ENCODE results near the gene WNT8A. TPM values are rescaled to one million over a fixed set of nuclear protein-coding genes. Genes with fewer than 3 reads are reported as not detected.

Gene WNT8A
- total RNA-seq, 2 experiments from 2014 or later = not detected

DNA sequence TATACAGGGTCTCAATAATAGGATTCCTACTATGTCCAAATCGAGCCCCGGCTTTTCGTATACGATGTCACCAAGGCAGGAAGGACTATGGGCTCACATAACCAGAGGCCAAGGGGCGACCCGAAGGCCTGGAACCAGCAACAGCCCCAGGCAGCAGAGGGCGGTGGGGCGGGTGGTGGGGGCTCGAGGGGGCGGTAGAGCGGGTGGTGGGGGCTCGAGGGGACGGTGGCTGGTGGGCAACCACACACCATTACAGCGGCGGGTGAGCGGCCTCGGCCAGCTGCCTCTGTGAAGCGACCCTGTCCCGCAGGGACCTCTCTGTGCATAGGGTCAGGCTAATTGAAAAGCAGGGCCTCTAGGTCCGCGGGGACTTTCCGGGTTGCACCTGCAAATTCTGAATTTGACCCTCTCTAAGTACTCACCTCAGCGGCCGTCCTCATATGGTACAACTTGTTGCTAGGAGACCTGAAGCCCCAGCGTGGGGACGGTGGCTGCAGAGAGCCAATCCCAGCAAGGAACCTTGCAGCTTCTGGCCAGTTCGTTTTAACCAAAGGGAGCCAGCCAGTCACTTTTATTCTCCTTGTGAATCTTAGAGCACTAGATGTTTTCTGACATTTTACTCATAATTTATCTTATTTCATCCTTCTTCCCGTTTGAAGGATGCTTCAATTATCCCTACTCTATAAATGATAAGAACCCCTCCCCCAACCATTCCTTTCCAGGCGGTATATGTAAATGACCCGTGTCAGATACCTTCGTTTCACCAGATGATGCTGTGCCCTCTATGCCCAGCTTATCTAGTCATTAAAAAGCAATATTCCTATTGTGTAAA, 55.3 kb downstream of the WNT8A start, which contains the start of gene NME5:
TSS of gene NME5 (minus strand) at position 480 of the 832 bp plus-strand sequence. CDS start 648 bp downstream, outside the sequence.
- Histone ChIP-seq H3K4me3 (ENCODE audit: low read length) (no peak within 1 kb of the TSS), H3K4me1 (ENCODE audit: insufficient read depth, low read length) (peaks cover 3% of the 10 kb centered on the region), H3K9me3 (ENCODE audit: control insufficient read depth in 1 of 2, insufficient read depth in 1 of 2, low read length in 2 of 2) (no peaks in the 10 kb centered on the region), H3K27me3 (ENCODE audit: control insufficient read depth in 1 of 2, insufficient read depth in 2 of 2, low read length in 2 of 2) (peaks cover 3 to 10% of the 10 kb centered on the region in 2 experiments), H3K27ac (ENCODE audit: low read depth in 1 of 2, low read length in 2 of 2) (no peak within 1 kb of the TSS), H3K36me3 (ENCODE audit: insufficient read depth, low read length) (no peaks in the 10 kb centered on the region)
- no peaks in the 10 kb centered on the region for H3K36me3 Mint-ChIP-seq (ENCODE audit: low read depth)
- peaks cover 33% of the 10 kb centered on the region for H3K27me3 Mint-ChIP-seq
- no peaks in the 10 kb centered on the region for H3K4me1 Mint-ChIP-seq (ENCODE audit: low read depth)
- intact Hi-C loops (cut with DNase I, micrococcal nuclease) = no loop called here
- H3K9me3 Mint-ChIP-seq = no peaks in the 10 kb centered on the region
- POLR2A ChIA-PET = no interaction called here
- H3K27ac Mint-ChIP-seq = no peak within 1 kb of the TSS
- no peak within 1 kb of the TSS for H3K4me3 Mint-ChIP-seq
- no peak for TF ChIP-seq CTCF (IDR thresholded peaks at IDR 0.05)
- CTCF ChIA-PET = interaction anchor here (0.6 kb wide), 1 partner anchor 70 kb away, joined by 3 read pairs; no protein-coding TSS in a partner anchor
- DNase-seq (no peak), ATAC-seq (ENCODE audit: poor library complexity) (no peak)

DNA sequence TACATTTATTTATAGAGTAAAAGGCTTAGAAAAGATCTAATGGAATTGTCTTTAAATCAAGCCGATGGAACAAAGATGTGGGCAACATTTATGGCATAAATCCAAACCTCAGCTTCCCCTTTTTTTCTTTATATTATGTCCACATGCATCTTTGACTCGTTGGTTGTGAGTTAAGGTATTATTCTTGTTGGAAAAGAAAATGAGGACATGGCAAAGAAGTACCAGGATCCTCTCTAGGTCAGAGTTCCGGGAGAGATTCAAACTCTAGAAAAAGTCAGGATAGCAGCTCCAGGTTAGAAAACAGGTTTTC, 55.9 kb downstream of the WNT8A start:
- peaks cover 3 to 10% of the 10 kb centered on the region in 2 experiments for H3K27me3 ChIP-seq (ENCODE audit: control insufficient read depth in 1 of 2, insufficient read depth in 2 of 2, low read length in 2 of 2)
- Mint-ChIP-seq H3K4me3 (no peak overlapping the region), H3K9me3 (no peaks in the 10 kb centered on the region), H3K27ac (no peak overlapping the region), H3K4me1 (ENCODE audit: low read depth) (no peaks in the 10 kb centered on the region), H3K36me3 (ENCODE audit: low read depth) (no peaks in the 10 kb centered on the region), H3K27me3 (peaks cover 33% of the 10 kb centered on the region)
- ChIA-PET POLR2A (no interaction called here), CTCF (interaction anchor here (0.6 kb wide), 1 partner anchor 70 kb away, joined by 3 read pairs; no protein-coding TSS in a partner anchor)
- no peak for ATAC-seq (ENCODE audit: poor library complexity)
- intact Hi-C loops (cut with DNase I, micrococcal nuclease) = no loop called here
- TF ChIP-seq CTCF (IDR thresholded peaks at IDR 0.05) = no peak
- no peak overlapping the region for H3K4me3 ChIP-seq (ENCODE audit: low read length)
- no peaks in the 10 kb centered on the region for H3K9me3 ChIP-seq (ENCODE audit: control insufficient read depth in 1 of 2, insufficient read depth in 1 of 2, low read length in 2 of 2)
- peak in 1 of 14 experiments; percentile 2 for DNase-seq
- no peaks in the 10 kb centered on the region for H3K36me3 ChIP-seq (ENCODE audit: insufficient read depth, low read length)
- H3K4me1 ChIP-seq (ENCODE audit: insufficient read depth, low read length) = peaks cover 3% of the 10 kb centered on the region
- no peak overlapping the region for H3K27ac ChIP-seq (ENCODE audit: low read depth in 1 of 2, low read length in 2 of 2)

DNA sequence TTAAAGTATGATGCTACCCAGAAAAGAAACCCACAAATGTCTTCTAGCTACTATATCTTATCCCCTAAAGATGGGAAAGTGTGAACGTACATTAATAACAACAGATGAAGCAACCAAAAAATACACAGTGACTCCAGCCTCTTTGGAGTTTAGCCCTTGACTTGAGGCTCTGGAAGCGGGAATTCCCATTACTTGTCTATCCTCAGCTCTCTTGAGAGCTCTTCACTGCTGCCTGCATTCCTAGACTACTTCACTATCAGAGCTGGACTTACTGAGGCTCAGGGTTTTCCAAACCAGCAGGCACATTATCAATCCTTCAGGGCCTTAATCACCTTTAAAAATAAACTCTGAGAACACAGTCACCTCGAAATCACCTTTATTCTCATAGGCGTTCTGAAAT, 56.4 kb downstream of the WNT8A start:
- Mint-ChIP-seq H3K27me3 (peaks cover 33% of the 10 kb centered on the region), H3K27ac (no peak overlapping the region), H3K9me3 (no peaks in the 10 kb centered on the region), H3K4me1 (ENCODE audit: low read depth) (no peaks in the 10 kb centered on the region), H3K36me3 (ENCODE audit: low read depth) (no peaks in the 10 kb centered on the region), H3K4me3 (no peak overlapping the region)
- POLR2A ChIA-PET = no interaction called here
- no peaks in the 10 kb centered on the region for H3K9me3 ChIP-seq (ENCODE audit: control insufficient read depth in 1 of 2, insufficient read depth in 1 of 2, low read length in 2 of 2)
- no peaks in the 10 kb centered on the region for H3K36me3 ChIP-seq (ENCODE audit: insufficient read depth, low read length)
- DNase-seq (no peak), ATAC-seq (ENCODE audit: poor library complexity) (no peak)
- intact Hi-C loops (cut with DNase I, micrococcal nuclease) = no loop called here
- H3K27me3 ChIP-seq (ENCODE audit: control insufficient read depth in 1 of 2, insufficient read depth in 2 of 2, low read length in 2 of 2) = peaks cover 3 to 10% of the 10 kb centered on the region in 2 experiments
- H3K27ac ChIP-seq (ENCODE audit: low read depth in 1 of 2, low read length in 2 of 2) = no peak overlapping the region
- no peak overlapping the region for H3K4me3 ChIP-seq (ENCODE audit: low read length)
- CTCF ChIA-PET = no interaction called here
- no peak for TF ChIP-seq CTCF (IDR thresholded peaks at IDR 0.05)
- peaks cover 3% of the 10 kb centered on the region for H3K4me1 ChIP-seq (ENCODE audit: insufficient read depth, low read length)

Other genes starting within 250 kb of the WNT8A start
- gene MYOT, start 216.2 kb upstream of the WNT8A start, total RNA-seq = not detected
- gene PKD2L2, start 194.6 kb upstream of the WNT8A start, total RNA-seq = not detected
- gene FAM13B, start 51.0 kb upstream of the WNT8A start, total RNA-seq = 10 to 100 TPM; 33.1 to 36.7 TPM
- gene NME5, start 55.4 kb downstream of the WNT8A start, total RNA-seq = not detected
- 1 to 10 TPM; 6.9 to 9.6 TPM for gene BRD8, start 94.6 kb downstream of the WNT8A start, total RNA-seq
- not detected for gene KIF20A, start 95.1 kb downstream of the WNT8A start, total RNA-seq
- 10 to 100 TPM; 14.2 to 15.6 TPM for gene CDC23, start 129.3 kb downstream of the WNT8A start, total RNA-seq
- not detected for gene GFRA3, start 190.6 kb downstream of the WNT8A start, total RNA-seq
- gene CDC25C, start 247.8 kb downstream of the WNT8A start, total RNA-seq = not detected

Measured in CD4-positive, alpha-beta T cell (primary cell).